GM08714 (cell line): ENCODE measurements around the gene CACNA2D2.

ENCODE experiments used
- H3K4me3 ChIP-seq: fragments of 200-500 bp; sonication (Bioruptor generic); 2 replicates; pipeline ENCODE4 v1.5.1; 2014; ENCODE audit warnings: mild to moderate bottlenecking, low read length, inconsistent platforms
- ZNF274 ChIP-seq: IDR thresholded peaks from 2 replicates; pipeline ENCODE4 v1.6.1; 2012; ENCODE audit warnings: mild to moderate bottlenecking, low read depth, low read length

Gene CACNA2D2

GRCh38 chr3:50533807-50534461, 30.5 kb upstream of the CACNA2D2 start:
- no peak for TF ChIP-seq ZNF274
- no peak overlapping the region for H3K4me3 ChIP-seq

GRCh38 chr3:50533316-50533715, 29.9 kb upstream of the CACNA2D2 start:
- H3K4me3 ChIP-seq, result no peak overlapping the region
- TF ChIP-seq ZNF274, result no peak

- H3K4me3 ChIP-seq, result no peak overlapping the region
- no peak for TF ChIP-seq ZNF274
These were observed 28.8 kb upstream of the CACNA2D2 start for GRCh38 chr3:50532062-50532705.

GRCh38 chr3:50531201-50531600, 27.8 kb upstream of the CACNA2D2 start:
- no peak overlapping the region for H3K4me3 ChIP-seq
- TF ChIP-seq ZNF274, result no peak

- TF ChIP-seq ZNF274, result no peak
- H3K4me3 ChIP-seq, result no peak overlapping the region
These were observed 26.9 kb upstream of the CACNA2D2 start for GRCh38 chr3:50530001-50530970.

GRCh38 chr3:50525987-50526386, 22.6 kb upstream of the CACNA2D2 start:
- H3K4me3 ChIP-seq, result no peak overlapping the region
- no peak for TF ChIP-seq ZNF274

- TF ChIP-seq ZNF274, result no peak
- H3K4me3 ChIP-seq, result no peak overlapping the region
These were observed 21.9 kb upstream of the CACNA2D2 start for GRCh38 chr3:50525191-50525910.

- no peak overlapping the region for H3K4me3 ChIP-seq
- no peak for TF ChIP-seq ZNF274
These were observed 21.3 kb upstream of the CACNA2D2 start for GRCh38 chr3:50524746-50525145.

- no peak for TF ChIP-seq ZNF274
- no peak overlapping the region for H3K4me3 ChIP-seq
These were observed 19.9 kb upstream of the CACNA2D2 start for GRCh38 chr3:50523279-50523811.

GRCh38 chr3:50521572-50521971, 18.1 kb upstream of the CACNA2D2 start:
- TF ChIP-seq ZNF274, result no peak
- H3K4me3 ChIP-seq, result no peak overlapping the region

- no peak for TF ChIP-seq ZNF274
- no peak overlapping the region for H3K4me3 ChIP-seq
These were observed 17.4 kb upstream of the CACNA2D2 start for GRCh38 chr3:50520849-50521248.

GRCh38 chr3:50519471-50520089, 16.1 kb upstream of the CACNA2D2 start:
- H3K4me3 ChIP-seq, result no peak overlapping the region
- no peak for TF ChIP-seq ZNF274

GRCh38 chr3:50518436-50518835, 15.0 kb upstream of the CACNA2D2 start:
- no peak overlapping the region for H3K4me3 ChIP-seq
- no peak for TF ChIP-seq ZNF274
